Endometrium (tissue), 2 donors: ENCODE measurements around the gene BRD8.

Source experiments
- FAIRE-seq: peaks from 2 replicates; lab custom pipeline; 2012; peaks lifted over from hg19 to GRCh38; lab: Jason Lieb, UNC
- donor health status: control.
- donor health status: control.

The BRD8 gene

DNA sequence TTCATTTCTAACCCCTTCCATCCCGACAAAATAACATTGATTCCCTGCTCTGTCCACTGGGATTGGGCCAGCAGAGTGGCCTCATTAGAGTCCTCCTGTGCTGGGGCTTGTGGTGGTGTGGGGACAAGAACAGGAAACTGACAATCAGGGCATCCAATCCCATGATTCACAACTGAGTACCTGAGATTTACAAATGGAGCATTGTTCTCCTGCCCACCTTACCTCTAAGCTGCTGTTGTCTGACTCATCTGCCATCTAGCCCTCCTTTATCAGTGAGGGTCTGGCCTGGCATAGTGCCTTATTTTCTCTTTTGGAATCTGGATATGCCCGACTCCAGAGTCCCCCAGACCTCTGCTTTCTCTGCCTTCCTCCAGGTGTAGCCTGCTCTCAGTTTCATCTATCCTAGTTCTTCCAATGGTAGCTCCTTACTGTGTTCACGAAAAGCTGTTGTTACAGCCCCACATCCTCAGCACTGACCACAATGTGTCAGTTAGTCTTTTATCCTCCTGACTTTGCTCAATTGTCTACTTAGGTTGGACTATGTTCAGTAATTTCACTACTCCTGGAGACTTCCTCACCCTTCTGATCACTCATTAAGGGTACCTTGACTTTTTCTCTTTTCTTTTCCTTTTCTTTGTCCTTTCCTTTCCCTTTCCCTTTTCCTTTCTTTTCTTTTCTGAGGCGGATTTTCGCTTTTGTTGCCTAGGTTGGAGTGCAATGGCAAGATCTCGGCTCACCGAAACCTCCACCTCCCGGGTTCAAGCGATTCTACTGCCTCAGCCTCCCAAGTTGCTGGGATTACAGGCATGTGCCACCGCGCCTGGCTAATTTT is 81.2 kb downstream of the BRD8 start:
- FAIRE-seq = no peak

DNA sequence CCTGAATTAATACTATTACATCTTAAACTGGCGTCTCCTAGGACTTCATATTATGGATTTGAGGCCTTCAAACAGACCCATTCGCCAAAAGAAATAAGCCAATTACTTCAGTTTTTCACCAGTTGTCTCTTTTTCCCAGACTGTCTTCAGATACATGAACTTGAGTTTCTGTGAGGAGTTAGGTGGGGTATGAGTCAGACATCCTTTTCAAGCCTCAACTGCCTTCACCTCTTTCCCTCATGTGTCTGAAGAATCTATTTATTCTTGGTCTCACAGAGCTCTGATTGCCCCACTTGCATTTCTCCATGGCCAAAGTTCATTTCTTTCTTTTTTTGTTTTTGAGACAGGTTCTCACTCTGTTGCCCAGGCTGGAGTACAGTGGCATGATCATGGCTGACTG is 82.1 kb downstream of the BRD8 start:
- FAIRE-seq = no peak

DNA sequence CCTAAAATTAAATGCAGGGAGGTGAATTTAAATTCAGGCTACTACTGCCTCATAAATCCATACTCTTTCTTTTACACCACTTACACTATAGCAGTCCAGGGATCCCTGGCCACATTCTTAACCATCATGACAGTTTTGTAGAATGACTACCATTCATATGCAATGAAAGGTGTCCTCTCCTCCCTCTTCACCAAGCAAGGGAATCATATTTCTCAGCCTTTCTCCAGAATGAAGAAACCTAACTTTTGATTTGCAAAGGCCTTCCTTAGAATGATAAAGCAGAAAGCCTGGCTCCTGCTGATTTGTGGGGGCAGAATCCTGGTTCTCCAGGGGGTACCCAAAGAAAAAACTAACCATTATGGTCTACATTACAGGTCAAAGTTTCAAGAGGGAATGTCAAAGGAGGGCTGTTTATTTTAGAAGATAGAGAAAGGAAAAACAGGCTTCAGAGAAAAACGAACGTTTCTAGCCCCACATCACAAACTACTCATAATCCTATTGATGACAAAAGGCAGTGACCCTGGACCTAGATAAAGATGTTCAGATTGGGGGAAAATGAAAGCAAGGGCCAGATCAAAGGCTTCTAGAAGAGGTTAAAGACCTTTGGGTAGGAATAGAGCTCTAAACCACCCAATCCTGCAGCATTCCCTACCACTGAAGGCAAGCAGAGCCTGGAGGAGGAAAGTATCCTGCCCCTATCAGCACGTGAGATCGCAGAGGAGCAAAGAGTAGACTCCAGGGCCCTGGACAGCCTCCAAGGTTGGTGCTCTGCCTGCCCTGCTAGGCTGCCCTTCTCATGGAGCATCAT is 83.1 kb downstream of the BRD8 start:
- FAIRE-seq = no peak

DNA sequence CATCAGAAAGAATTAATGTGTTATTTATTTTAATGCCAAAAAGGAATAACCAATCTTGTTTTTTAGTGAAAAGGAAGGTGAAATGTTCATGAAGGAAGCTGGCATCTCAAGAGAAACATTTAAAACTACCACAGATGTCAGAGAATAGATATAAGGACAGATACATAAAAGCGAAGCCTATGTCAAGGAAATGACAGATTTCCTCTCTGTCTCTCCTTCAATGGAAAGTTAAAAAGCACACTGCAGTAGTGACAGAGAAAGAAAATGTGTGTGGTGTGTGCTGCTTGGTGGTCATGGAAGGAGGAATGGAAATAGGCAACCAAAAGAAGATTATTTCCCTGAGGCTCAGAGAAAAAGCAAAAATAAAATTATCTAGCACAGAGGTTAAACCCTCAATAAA is 85.4 kb downstream of the BRD8 start:
- no peak for FAIRE-seq

DNA sequence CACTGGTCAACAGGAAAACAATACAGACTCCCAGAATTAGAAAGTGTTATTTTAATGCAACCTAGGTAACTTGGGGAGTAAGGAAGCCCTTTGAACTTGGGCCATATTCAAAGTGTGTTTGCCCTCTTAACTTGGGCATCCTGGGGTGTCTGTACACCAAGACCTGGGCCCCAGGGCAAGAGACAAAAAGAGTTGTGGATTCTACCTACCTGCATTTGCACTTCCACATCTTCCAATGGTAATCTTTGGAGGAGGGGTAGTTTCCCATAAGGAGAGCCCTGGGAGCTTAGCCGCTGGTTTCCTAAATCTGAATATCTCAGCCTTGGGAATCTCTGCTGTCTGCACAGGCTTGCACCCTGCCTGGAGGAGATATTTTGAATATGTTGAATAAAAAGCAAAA is 86.1 kb downstream of the BRD8 start:
- FAIRE-seq = no peak

DNA sequence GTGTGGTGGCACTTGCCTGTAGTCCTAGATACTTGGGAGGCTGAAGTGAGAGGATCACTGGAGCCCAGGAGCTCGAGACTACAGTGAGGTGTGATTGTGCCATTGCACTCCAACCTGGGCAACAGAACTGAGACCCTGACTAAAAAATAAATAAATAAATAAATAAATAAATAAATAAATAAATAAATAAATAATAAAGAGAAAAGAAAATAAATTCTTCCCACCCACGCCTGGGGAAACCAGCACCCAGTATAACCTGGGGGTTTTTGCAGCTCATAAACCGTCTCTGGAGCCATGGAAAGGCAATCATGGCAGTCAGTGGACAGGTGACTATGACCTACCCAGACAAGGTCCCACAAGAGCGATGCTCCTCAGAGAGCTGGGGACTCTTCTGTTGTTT is 86.7 kb downstream of the BRD8 start:
- no peak for FAIRE-seq
